CD4-positive, alpha-beta T cell treated with Interleukin-15 for 1 hour (primary cell): ENCODE results near the gene STARD7.
A peak's percentile ranks its signal among the peaks of the same experiment; 100 is the strongest.
"Not testable (repeated sequence)": the region's sequence is repeated elsewhere in the genome, so short reads cannot be mapped to it uniquely, and the experiment has no call there.

Experiments
- DNase-seq: peaks from one replicate; pipeline ENCODE4 v3.0.0-alpha.2; 2020

The STARD7 gene

GRCh38 chr2:96208143-96209010 is at the start of gene STARD7:
STARD7 (minus strand) TSS chr2:96208827; CDS start chr2:96208434, 393 bp downstream.
- DNase-seq = peak; percentile 95

GRCh38 chr2:96257744-96258143 is 49.1 kb upstream of the STARD7 start:
- not testable (repeated sequence) for DNase-seq

GRCh38 chr2:96256611-96257113 is 48.0 kb upstream of the STARD7 start:
- DNase-seq = no peak

GRCh38 chr2:96254571-96254970 is 45.9 kb upstream of the STARD7 start:
- no peak for DNase-seq

GRCh38 chr2:96253006-96253405 is 44.4 kb upstream of the STARD7 start:
- no peak for DNase-seq

GRCh38 chr2:96252526-96252925 is 43.9 kb upstream of the STARD7 start:
- no peak for DNase-seq

GRCh38 chr2:96251721-96252292 is 43.2 kb upstream of the STARD7 start:
- peak; percentile 35 for DNase-seq

GRCh38 chr2:96250188-96250587 is 41.6 kb upstream of the STARD7 start:
- DNase-seq = no peak

GRCh38 chr2:96249654-96250053 is 41.0 kb upstream of the STARD7 start:
- DNase-seq = no peak

- no peak for DNase-seq
These were observed 40.0 kb upstream of the STARD7 start for GRCh38 chr2:96248624-96249023.

- no peak for DNase-seq
These were observed 39.3 kb upstream of the STARD7 start for GRCh38 chr2:96247896-96248295.

GRCh38 chr2:96247009-96247408 is 38.4 kb upstream of the STARD7 start:
- no peak for DNase-seq

- peak; percentile 73 for DNase-seq
These were observed 37.2 kb upstream of the STARD7 start for GRCh38 chr2:96245609-96246390.

- no peak for DNase-seq
These were observed 35.2 kb upstream of the STARD7 start for GRCh38 chr2:96243843-96244242.

GRCh38 chr2:96241900-96242611 is 33.4 kb upstream of the STARD7 start:
- peak; percentile 78 for DNase-seq

GRCh38 chr2:96241227-96241626 is 32.6 kb upstream of the STARD7 start:
- no peak for DNase-seq

- no peak for DNase-seq
These were observed 31.9 kb upstream of the STARD7 start for GRCh38 chr2:96240341-96241038.

GRCh38 chr2:96239745-96240264 is 31.2 kb upstream of the STARD7 start:
- no peak for DNase-seq

- DNase-seq = no peak
These were observed 30.5 kb upstream of the STARD7 start for GRCh38 chr2:96239091-96239490.

GRCh38 chr2:96238266-96238665 is 29.6 kb upstream of the STARD7 start:
- DNase-seq = no peak

- no peak for DNase-seq
These were observed 28.3 kb upstream of the STARD7 start for GRCh38 chr2:96236882-96237281.

- no peak for DNase-seq
These were observed 25.3 kb upstream of the STARD7 start for GRCh38 chr2:96233880-96234316.
